NCI-H82 (cell line): ENCODE data around the gene SLC25A14.
"Not testable (repeated sequence)": the region's sequence is repeated elsewhere in the genome, so short reads cannot be mapped to it uniquely, and the experiment has no call there.

Experiments
- DNase-seq: peaks from one replicate; lab custom pipeline; 2025; lab: John Stamatoyannopoulos, UW

The SLC25A14 gene

GRCh38 chrX:130339408-130340222 lies at the start of gene SLC25A14:
Gene SLC25A14, plus strand, starts transcription at chrX:130339919. Its CDS starts 360 bp downstream, at chrX:130340279.
- peak; percentile 89 for DNase-seq

DNA sequence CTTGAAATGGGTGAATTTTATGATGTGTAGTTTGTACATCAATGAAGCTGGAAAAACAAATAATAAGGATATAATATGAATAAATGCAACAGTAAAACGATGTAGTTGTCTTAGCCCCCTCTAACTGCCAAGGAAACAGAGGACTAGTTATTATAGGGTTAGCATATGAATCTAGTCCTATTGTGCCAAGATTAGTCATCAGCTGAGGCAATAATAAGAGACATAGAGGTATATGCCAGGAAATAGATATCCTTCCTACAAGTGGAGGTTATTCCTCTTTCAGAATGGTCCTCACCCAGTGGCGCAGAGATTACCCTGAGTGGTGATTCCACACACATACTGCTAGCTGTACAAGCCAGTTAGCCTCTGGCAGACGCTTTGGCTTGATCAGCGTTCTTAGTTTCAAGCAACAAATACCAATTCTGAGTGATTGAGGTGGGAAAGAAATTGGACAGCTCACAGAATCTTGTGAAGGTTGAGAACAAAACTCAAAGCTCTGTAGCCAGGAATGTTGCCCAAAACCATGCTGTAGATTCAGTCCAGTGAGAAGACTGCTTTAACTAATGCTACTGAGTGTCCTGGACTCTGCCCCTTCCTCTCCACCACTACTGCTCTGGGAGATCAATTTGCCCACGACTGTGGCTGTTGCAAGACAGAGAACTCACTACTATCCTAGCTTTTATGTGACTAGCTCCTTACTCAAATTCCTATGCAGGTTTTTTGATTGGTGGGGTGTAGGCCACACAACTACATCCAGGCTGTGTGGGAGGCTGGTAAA lies 44.0 kb upstream of the SLC25A14 start:
- DNase-seq, result no peak

DNA sequence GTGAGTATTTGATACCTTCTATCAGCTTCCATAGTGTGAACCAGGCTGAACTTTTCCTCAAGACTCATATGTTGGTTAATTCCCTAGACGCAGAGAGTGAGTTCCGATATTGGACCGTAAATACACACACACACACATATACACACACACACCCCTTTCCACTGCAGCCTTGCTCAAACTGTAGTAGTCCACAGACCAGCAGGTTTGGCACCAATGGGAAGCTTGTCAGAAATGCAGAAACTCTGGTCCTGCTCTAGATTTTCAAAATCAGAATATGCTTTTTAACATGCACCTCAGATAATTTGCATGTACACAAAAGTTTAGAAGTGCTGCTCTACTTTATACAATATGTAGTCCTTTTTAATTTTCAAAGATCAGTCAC lies 43.4 kb upstream of the SLC25A14 start:
- DNase-seq, result no peak

- no peak for DNase-seq
These were observed 43.0 kb upstream of the SLC25A14 start for GRCh38 chrX:130296743-130297142.

GRCh38 chrX:130299279-130300009 lies 40.3 kb upstream of the SLC25A14 start:
- no peak for DNase-seq

GRCh38 chrX:130300010-130300282 lies 39.8 kb upstream of the SLC25A14 start:
- no peak for DNase-seq

GRCh38 chrX:130301405-130301804 lies 38.3 kb upstream of the SLC25A14 start:
- no peak for DNase-seq

DNA sequence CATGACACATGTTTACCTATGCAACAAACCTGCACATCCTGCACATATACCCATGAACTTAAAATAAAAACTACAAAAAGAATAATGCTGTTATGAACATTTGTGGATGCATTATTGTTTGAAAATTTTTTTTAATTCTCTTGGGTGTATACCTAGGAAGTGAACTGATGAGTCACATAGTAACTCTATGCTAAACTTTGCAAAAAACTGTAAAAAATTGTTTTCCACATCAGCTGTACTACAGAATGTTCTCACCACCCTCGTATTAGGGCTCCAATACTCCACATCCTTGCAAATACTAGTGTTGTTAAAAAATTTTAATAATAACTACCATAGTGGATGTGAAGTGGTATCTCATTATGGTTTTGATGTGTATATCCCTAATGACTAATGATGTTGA lies 37.7 kb upstream of the SLC25A14 start:
- DNase-seq, result no peak

DNA sequence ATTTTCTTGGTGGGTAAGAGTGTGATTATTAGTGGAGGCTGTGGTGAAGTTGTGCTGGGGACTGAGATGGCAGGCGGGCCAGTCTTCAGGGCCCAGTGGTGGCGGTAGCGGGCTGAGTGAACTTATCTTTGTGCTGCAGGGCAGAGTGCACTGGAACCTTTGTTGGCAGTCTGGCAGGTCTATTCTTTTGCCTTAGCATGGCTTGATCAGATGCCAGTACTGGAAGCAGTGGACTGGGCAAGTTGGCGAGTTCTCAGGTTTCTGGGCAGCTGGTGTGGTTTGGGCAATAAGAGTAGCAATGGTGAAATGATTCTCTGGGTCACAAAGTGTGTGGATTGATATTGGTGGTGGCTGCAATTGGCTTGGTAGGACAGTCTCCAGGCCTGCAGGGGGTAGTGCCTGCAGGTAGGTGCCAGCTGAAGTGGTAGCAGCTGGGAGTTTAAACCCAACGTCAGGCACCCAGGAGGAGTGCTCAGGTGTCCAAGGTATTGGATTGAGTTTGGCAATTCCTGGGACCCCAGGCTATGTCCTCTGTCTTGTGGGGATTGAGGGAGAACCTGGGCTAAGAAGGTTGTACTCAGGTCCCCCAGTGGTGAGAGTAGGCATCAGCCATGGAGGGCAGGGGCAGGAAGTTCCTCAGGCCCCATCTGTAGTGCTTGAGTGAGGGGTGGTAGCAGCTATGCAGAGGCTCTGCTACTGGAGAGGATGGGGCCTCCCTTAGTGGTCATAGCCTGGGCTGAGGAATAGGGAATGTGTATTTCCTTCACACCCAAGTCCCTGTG lies 34.9 kb upstream of the SLC25A14 start:
- DNase-seq, result peak; percentile 12

DNA sequence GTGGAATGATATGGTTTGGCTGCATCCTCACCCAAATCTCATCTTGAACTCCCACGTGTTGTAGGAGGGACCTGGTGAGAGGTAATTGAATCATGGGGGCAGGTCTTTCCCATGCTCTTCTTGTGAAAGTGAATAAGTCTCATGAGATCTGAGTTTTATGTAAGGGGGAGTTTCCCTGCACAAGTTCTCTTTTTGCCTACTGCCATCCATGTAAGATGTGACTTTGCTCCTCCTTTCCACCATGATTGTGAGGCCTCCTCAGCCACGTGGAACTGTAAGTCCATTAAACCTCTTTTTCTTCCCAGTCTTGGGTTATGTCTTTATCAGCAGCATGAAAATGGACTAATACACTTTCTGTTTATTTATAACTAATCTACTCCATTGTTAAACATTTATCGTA lies 19.8 kb upstream of the SLC25A14 start:
- DNase-seq, result not testable (repeated sequence)

DNA sequence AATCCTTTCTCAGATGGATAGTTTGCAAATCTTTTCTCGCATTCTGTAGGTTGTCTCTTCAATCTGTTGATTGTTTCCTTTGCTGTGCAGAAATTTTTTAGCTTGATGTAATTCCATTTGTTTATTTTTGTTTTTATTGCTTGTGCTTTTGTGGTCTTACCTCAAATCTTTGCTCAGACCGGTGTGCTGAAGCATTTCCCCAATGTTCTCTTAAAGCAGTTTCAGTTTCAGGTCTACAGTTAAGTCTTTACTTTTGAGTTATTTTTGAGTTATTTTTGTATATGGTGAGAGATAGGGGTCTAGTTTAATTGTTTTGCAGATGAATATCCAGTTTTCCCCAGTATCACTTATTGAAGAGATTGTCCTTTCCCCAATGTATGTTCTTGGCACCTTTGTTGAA lies 18.2 kb upstream of the SLC25A14 start:
- DNase-seq, result no peak

GRCh38 chrX:130330146-130330545 lies 9.6 kb upstream of the SLC25A14 start:
- DNase-seq, result no peak

- DNase-seq, result peak; percentile 81
These were observed 9.0 kb upstream of the SLC25A14 start for GRCh38 chrX:130330706-130331105.

DNA sequence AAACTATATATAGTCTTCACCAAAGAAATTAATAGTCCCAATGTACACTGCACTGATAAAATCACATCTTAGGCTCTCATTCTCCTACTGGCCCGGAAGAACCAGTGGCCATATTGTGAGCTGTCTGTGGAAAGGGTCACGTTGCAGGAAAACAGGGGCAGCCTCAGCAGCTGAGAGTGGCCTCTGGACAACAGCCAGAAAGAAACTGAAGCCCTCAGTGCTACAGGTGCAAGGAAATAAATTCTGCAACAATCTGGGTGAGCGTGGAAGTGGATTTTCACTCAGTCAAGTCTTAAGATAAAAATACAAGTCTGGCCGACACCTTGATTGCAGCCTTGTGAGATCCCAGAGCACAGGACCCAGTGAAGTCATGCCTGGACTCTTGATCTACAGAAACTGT lies 3.2 kb upstream of the SLC25A14 start:
- DNase-seq, result no peak

- DNase-seq, result not testable (repeated sequence)
These were observed 850 bp upstream of the SLC25A14 start for GRCh38 chrX:130338869-130339268.

DNA sequence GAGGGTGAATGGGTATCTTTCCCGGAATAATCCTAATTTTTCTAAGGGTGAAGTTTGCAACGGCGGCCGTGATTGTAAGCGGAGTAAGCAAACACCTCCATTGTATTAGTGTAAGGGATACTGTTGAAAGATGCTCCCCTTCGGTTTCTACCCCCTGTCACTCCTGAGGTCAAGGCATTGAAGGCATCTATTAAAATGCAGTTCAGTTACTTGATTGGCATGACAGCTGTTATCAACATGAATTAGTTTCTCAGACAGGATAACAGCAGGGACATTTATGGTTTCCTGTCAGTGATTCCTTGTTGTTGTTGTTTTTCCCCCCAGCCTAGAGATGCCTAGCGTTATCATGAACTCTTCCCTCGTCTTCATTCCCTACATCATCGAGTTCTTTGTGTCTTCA lies 552 bp downstream of the SLC25A14 start:
- no peak for DNase-seq

GRCh38 chrX:130343411-130343810 lies 3.7 kb downstream of the SLC25A14 start:
- no peak for DNase-seq

DNA sequence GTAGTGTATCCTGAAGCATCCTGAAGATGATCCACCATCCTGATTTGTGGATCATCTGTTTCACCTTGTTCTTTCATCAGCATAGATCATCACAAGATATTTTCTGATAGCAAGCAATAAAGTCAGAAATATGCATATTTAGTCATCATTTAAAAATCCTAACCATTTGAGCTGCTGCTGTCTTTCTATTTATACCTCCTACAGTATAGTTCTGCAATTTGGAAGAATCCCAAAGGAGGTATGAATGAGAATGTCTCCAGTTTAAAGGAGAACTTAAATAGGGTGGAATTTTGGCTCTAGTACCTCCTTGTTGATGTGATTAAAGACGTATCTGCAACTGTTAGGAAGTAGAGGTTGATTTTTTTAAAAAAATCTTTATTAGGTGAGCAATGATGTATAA lies 7.6 kb downstream of the SLC25A14 start:
- no peak for DNase-seq

- DNase-seq, result no peak
These were observed 11.8 kb downstream of the SLC25A14 start for GRCh38 chrX:130351567-130351966.

DNA sequence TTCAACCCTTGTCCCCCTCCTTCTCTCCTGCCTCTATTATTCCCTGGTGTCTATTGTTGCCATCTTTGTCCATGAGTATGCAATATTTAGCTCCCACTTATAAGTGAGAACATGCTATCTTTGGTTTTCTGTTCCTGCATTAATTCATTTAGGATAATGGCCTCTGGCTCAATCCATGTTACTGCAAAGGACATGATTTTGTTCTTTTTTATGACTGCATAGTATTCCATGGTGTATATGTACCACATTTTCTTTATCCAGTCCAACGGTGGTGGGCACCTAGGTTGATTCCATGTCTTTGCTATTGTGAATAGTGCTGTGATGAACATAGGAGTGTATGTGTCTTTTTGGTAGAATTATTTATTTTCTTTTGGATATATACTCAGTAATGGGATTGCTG lies 12.3 kb downstream of the SLC25A14 start:
- DNase-seq, result not testable (repeated sequence)

GRCh38 chrX:130376077-130376476 lies 36.4 kb downstream of the SLC25A14 start:
- no peak for DNase-seq

GRCh38 chrX:130378024-130378669 lies 38.4 kb downstream of the SLC25A14 start:
- DNase-seq, result peak; percentile 92
